Measurements from ENCODE around the gene KNL1.

GRCh38 chr15:40590667-40591050, 3.4 kb upstream of the KNL1 start:
- TF ChIP-seq CTCF (IDR thresholded peaks at IDR 0.05 in 4 of 5, conservative IDR thresholded peaks at IDR 0.05 in 1 of 5): no peak
- no peak for TF ChIP-seq POLR2A (IDR thresholded peaks at IDR 0.05)

All from gastrocnemius medialis (tissue), 4 donors.